CD14-positive monocyte (primary cell): ENCODE measurements around the gene VPS52. TPM values are rescaled to one million over a fixed set of nuclear protein-coding genes. Genes with fewer than 3 reads are reported as not detected.

Experiments
- DNase-seq, 3 donors: peaks; one replicate each; pipeline ENCODE4 v3.0.0-alpha.2; 2011 to 2022
- H2AFZ ChIP-seq: 2 replicates; pipeline ENCODE4 v1.6.0; 2012; ENCODE audit warnings: mild to moderate bottlenecking, low read depth, low read length, inconsistent platforms; ENCODE audit not compliant: insufficient read depth, poor library complexity, severe bottlenecking
- H3K27ac ChIP-seq, 2 donors: 1 replicate in 1 of 2; 2 replicates in 1 of 2; pipeline ENCODE4 v1.5.1; 2012 to 2013; ENCODE audit warnings: low read length in 2 of 2, control low read depth in 1 of 2, inconsistent platforms in 1 of 2, low read depth in 1 of 2, mild to moderate bottlenecking in 1 of 2
- H3K27me3 ChIP-seq, 2 donors: one replicate each; pipeline versions ENCODE4 v1.6.0 to v1.6.1; 2011 to 2013; ENCODE audit warnings: low read length in 2 of 2; ENCODE audit not compliant: control insufficient read depth in 2 of 2, insufficient read depth in 2 of 2
- H3K36me3 ChIP-seq, 2 donors: replicated peaks in 1 of 2; 1 replicate in 1 of 2; 2 replicates in 1 of 2; pipeline versions ENCODE4 v1.5.1 to v1.6.1; 2012 to 2013; ENCODE audit warnings: low read length in 2 of 2, control low read depth in 1 of 2, inconsistent platforms in 1 of 2, mild to moderate bottlenecking in 1 of 2; ENCODE audit not compliant: insufficient read depth in 2 of 2, control insufficient read depth in 1 of 2
- H3K4me1 ChIP-seq, 2 donors: 1 replicate in 1 of 2; 2 replicates in 1 of 2; pipeline versions ENCODE4 v1.5.1 to v1.6.1; 2012 to 2013; ENCODE audit warnings: low read length in 2 of 2, control low read depth in 1 of 2, inconsistent platforms in 1 of 2, mild to moderate bottlenecking in 1 of 2, moderate library complexity in 1 of 2; ENCODE audit not compliant: insufficient read depth in 2 of 2, control insufficient read depth in 1 of 2
- H3K4me2 ChIP-seq: replicated peaks from 2 replicates; pipeline ENCODE3; 2012; ENCODE audit warnings: low read length, moderate library complexity, mild to moderate bottlenecking; ENCODE audit not compliant: poor library complexity, severe bottlenecking; ENCODE audit errors: extremely low read depth
- H3K4me3 ChIP-seq, 3 experiments: fragments of 200-600 bp in 1 of 3; sonication (generic) in 1 of 3; replicated peaks in 1 of 3; 1 replicate in 2 of 3; 2 replicates in 1 of 3; pipeline ENCODE4 v1.5.1; 2011 to 2013; ENCODE audit warnings: low read length in 3 of 3, mild to moderate bottlenecking in 3 of 3, control low read depth in 2 of 3, low read depth in 2 of 3, inconsistent platforms in 1 of 3, moderate library complexity in 1 of 3
- H3K79me2 ChIP-seq: 2 replicates; pipeline ENCODE4 v1.6.0; 2012; ENCODE audit warnings: mild to moderate bottlenecking, control low read depth, inconsistent platforms, low read length, moderate library complexity; ENCODE audit not compliant: insufficient read depth
- H3K9ac ChIP-seq: 2 replicates; pipeline ENCODE4 v1.6.0; 2017; ENCODE audit warnings: low read length, mild to moderate bottlenecking; ENCODE audit not compliant: insufficient read depth, poor library complexity, severe bottlenecking
- H3K9me3 ChIP-seq, 2 donors: replicated peaks in 1 of 2; 1 replicate in 1 of 2; 2 replicates in 1 of 2; pipeline versions ENCODE4 v1.5.1 to v1.6.1; 2012 to 2013; ENCODE audit warnings: low read length in 2 of 2, control low read depth in 1 of 2; ENCODE audit not compliant: control insufficient read depth in 1 of 2, insufficient read depth in 1 of 2
- H4K20me1 ChIP-seq: 2 replicates; pipeline ENCODE4 v1.6.0; 2012; ENCODE audit warnings: mild to moderate bottlenecking, low read length, control low read depth, moderate library complexity; ENCODE audit not compliant: insufficient read depth
- H3K27ac Mint-ChIP-seq, 7 donors: one replicate each; pipeline ENCODE4 v1.8.0; 2020; ENCODE audit warnings: mild to moderate bottlenecking in 7 of 7, mixed read lengths in 7 of 7, moderate library complexity in 6 of 7, inconsistent platforms in 2 of 7
- H3K27me3 Mint-ChIP-seq, 3 donors: one replicate each; pipeline ENCODE4 v1.8.0; 2021 to 2022; ENCODE audit warnings: low read depth in 3 of 3, mild to moderate bottlenecking in 3 of 3, mixed read lengths in 3 of 3, moderate library complexity in 3 of 3, inconsistent platforms in 1 of 3
- H3K36me3 Mint-ChIP-seq, 2 donors: one replicate each; pipeline ENCODE4 v1.8.0; 2020; ENCODE audit warnings: mixed read lengths in 2 of 2, inconsistent platforms in 1 of 2, mild to moderate bottlenecking in 1 of 2
- H3K4me1 Mint-ChIP-seq: one replicate; pipeline ENCODE4 v1.8.0; 2020; ENCODE audit warnings: mild to moderate bottlenecking, mixed read lengths
- H3K4me3 Mint-ChIP-seq, 2 donors: one replicate each; pipeline ENCODE4 v1.8.0; 2020; ENCODE audit warnings: mild to moderate bottlenecking in 2 of 2, mixed read lengths in 2 of 2, moderate library complexity in 1 of 2
- H3K9me3 Mint-ChIP-seq, 7 donors: one replicate each; pipeline ENCODE4 v1.8.0; 2020 to 2022; ENCODE audit warnings: mixed read lengths in 7 of 7, mild to moderate bottlenecking in 6 of 7, moderate library complexity in 6 of 7, inconsistent platforms in 2 of 7
- WGBS: methylation state at CpG from one replicate; pipeline ENCODE4 v1.1.5; 2013; ENCODE audit warnings: missing lambda C conversion rate; ENCODE audit not compliant: insufficient coverage; 5-methylcytosine and 5-hydroxymethylcytosine counted together
- intact Hi-C, 2 donors: fragments of 100-400 bp; cut with micrococcal nuclease; formaldehyde crosslinking; loops; one replicate each; pipeline versions ENCODE4 v1.15.0 to v1.15.1; 2023
- polyA plus RNA-seq, 3 donors: library from polyadenylated mRNA; depleted of rRNA in 1 of 3; unstranded in 2 of 3; stranded (reverse) in 1 of 3; fragments of 300-500 nt in 2 of 3; fragments of >200 nt in 1 of 3; fragmentation: Illumina TruSeq in 2 of 3; gene quantifications; 1 replicate in 2 of 3; 2 replicates in 1 of 3; pipeline ENCODE4 v1.2.3, GENCODE V29; 2012 to 2021
- TF ChIP-seq, protein P1 (sequence below): fragments of 200-600 bp; IDR thresholded peaks from one replicate; pipeline ENCODE4 v1.8.0; 2022; ENCODE audit warnings: antibody characterized with exemption, mild to moderate bottlenecking

The VPS52 gene
- polyA plus RNA-seq, 3 donors = 11.0 to 150 (median 14.5) TPM

DNA sequence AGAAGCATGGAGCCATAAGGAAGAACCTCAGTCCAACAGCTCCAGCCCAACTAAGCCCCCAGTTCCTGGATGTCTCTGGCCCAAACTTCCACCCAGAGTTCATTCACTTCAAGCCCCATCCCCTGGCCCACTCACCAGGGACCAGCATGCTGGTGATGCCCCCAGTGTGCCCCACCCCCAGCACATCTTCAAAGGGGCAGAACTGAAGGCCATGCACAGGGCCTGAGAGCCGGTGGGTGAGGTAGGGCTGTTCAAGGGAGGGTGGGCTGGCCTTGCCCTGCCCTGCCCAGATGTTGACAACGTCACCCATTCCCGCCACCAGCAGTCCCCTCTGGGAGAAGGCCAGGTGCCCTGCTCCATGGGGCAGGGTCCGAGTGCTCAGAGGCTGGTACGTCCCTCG, 8.9 kb upstream of the VPS52 start:
- Histone ChIP-seq H3K4me2 (no peak overlapping the region), H3K9me3 (no peaks in the 10 kb centered on the region), H3K79me2 (peaks cover 49% of the 10 kb centered on the region), H3K27me3 (no peaks in the 10 kb centered on the region), H3K4me3 (no peak overlapping the region), H3K27ac (peak overlapping the region; percentile 2 to 48), H3K36me3 (peaks cover 34 to 80% of the 10 kb centered on the region in 2 donors), H3K9ac (no peak overlapping the region), H4K20me1 (peaks cover 41% of the 10 kb centered on the region), H2AFZ (no peak overlapping the region), H3K4me1 (peaks cover 38 to 43% of the 10 kb centered on the region in 2 donors)
- no peak for DNase-seq
- intact Hi-C loops = no loop called here
- H3K9me3 Mint-ChIP-seq = no peaks in the 10 kb centered on the region
- WGBS = 100% methylated on average over 3 of the region's 6 CpGs
- H3K4me3 Mint-ChIP-seq = no peak overlapping the region
- H3K36me3 Mint-ChIP-seq = peaks cover 36 to 69% of the 10 kb centered on the region in 2 donors
- TF ChIP-seq, protein P1, sequence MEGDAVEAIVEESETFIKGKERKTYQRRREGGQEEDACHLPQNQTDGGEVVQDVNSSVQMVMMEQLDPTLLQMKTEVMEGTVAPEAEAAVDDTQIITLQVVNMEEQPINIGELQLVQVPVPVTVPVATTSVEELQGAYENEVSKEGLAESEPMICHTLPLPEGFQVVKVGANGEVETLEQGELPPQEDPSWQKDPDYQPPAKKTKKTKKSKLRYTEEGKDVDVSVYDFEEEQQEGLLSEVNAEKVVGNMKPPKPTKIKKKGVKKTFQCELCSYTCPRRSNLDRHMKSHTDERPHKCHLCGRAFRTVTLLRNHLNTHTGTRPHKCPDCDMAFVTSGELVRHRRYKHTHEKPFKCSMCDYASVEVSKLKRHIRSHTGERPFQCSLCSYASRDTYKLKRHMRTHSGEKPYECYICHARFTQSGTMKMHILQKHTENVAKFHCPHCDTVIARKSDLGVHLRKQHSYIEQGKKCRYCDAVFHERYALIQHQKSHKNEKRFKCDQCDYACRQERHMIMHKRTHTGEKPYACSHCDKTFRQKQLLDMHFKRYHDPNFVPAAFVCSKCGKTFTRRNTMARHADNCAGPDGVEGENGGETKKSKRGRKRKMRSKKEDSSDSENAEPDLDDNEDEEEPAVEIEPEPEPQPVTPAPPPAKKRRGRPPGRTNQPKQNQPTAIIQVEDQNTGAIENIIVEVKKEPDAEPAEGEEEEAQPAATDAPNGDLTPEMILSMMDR = no peak
- no peaks in the 10 kb centered on the region for H3K27me3 Mint-ChIP-seq
- peaks cover 42% of the 10 kb centered on the region for H3K4me1 Mint-ChIP-seq
- H3K27ac Mint-ChIP-seq = no peak overlapping the region

GRCh38 chr6:33279971-33280511, 8.4 kb upstream of the VPS52 start:
- Histone ChIP-seq H3K9ac (no peak overlapping the region), H2AFZ (no peak overlapping the region), H3K4me1 (peaks cover 40 to 48% of the 10 kb centered on the region in 2 donors), H3K4me3 (no peak overlapping the region), H3K27ac (peak overlapping the region; percentile 2 to 48), H3K27me3 (no peaks in the 10 kb centered on the region), H3K9me3 (no peaks in the 10 kb centered on the region), H3K36me3 (peaks cover 36 to 80% of the 10 kb centered on the region in 2 donors), H3K79me2 (peaks cover 53% of the 10 kb centered on the region), H4K20me1 (peaks cover 46% of the 10 kb centered on the region), H3K4me2 (no peak overlapping the region)
- TF ChIP-seq, protein P1 = peak; percentile 45
- H3K9me3 Mint-ChIP-seq = no peaks in the 10 kb centered on the region
- DNase-seq = peak; percentile 28 to 53 (median 29)
- no peak overlapping the region for H3K4me3 Mint-ChIP-seq
- intact Hi-C loops = no loop called here
- peak overlapping the region in 4 of 7 donors; percentile 36 to 78 (median 44) for H3K27ac Mint-ChIP-seq
- 0% methylated on average over 1 of the region's 5 CpGs for WGBS
- H3K36me3 Mint-ChIP-seq = peaks cover 38 to 71% of the 10 kb centered on the region in 2 donors
- H3K27me3 Mint-ChIP-seq = no peaks in the 10 kb centered on the region
- H3K4me1 Mint-ChIP-seq = peaks cover 46% of the 10 kb centered on the region
